Measurements from ENCODE around the gene HDAC4.
"Not testable (repeated sequence)": the region's sequence is repeated elsewhere in the genome, so short reads cannot be mapped to it uniquely, and the experiment has no call there.

The HDAC4 gene

DNA sequence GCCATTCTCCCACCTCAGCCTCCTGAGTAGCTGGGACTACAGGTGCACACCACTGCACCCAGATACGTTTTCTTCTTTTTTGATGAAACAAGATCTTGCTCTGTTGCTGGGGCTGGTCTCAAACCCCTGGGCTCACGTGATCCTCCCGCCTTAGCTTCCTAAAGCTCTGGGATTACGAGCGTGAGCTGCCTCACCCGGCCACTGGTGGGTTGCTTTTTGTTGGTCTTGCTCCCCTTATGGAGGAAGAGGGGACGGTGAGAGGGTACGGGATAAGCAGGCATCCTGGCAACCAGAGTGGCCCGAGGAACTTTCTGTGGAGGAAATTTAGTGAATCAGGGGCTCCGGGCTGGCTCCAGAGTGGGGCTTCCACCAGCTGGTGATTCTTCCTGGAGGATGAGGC is 222.3 kb downstream of the HDAC4 start:
- no peak for DNase-seq

DNA sequence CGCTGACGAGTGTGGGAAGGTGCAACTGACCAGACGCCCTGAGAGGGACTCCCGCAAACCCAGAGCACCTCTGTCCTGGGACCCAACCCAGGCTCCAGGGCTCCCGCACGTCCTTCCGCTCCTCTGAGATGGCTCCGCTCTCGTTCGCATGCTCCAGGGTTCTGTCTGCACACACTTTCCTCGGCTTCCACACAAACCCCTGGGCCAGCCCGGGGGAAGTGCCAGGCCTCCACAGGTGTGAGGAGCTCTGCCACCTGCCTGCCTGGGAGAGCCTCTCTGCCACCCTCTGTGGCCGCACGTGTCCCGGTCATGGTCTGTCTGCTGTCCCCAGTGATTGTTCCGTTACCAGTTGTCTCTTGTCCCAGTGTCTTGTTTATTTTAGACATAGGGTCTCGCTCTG is 222.9 kb downstream of the HDAC4 start:
- DNase-seq, result no peak

DNA sequence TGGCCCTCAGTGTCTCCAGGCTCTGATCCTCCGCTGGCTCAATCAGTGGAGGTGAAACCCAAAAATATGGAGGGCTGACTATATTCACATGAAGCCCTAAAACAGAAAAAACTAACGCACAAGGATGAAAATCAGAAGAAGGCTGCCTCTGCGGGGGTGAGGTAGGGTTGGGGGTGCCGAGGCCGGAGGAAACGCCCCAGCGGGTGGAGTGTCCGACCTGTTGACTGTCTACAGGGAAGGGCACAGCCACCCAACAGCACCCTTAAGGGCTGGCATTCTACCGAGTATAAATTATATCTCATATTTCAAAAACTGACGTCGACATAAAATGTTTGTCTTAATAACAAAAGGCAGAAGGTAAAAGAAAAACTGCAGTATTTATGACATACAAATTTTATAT is 223.5 kb downstream of the HDAC4 start:
- no peak for DNase-seq

DNA sequence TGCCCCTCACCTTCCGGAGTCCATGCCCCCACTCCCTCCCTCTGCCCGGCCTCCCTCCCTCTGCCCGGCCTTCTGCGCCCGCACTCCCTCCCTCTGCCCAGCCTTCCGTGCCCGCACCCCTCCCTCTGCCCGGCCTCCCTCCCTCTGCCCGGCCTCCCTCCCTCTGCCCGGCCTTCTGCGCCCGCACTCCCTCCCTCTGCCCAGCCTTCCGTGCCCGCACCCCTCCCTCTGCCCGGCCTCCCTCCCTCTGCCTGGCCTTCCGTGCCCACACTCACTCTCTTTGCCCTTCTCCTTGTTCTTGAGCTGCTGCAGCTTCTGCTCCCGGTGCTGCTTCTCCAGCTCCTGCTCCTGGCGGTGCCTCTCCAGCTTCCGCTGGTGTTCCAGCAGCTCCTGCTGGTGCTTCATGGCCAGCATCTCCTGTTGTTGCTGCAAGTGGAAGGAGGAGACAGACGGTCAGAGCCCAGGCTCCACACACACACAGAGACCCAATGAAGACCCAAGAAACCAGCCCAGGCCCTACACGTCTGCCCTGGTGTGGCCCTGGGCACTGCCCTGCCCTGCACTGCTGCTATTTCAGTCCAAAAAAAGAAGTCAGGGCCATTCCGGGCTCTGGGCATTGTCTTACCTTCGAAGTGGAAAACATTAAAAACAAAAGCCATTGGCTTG is 224.5 kb downstream of the HDAC4 start:
- not testable (repeated sequence) for DNase-seq

DNA sequence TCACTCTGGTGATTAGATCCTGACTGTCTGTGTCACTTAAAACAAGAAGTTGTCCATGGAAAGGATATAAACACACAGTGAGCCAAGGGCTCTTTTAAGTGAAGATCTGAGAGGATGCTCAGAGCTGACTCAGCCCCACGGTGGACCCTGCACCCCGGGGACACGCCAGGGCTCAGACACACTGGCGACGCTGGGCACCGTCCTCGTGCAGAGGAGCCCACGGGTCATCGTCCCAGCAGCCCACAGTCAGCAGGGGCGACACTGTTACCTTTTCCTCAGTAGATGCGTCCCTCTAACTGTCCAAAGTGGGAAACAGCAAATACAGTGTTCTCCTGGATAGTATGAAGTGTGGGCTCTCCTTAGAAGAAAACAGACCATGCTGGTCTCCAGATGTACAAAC is 225.6 kb downstream of the HDAC4 start:
- DNase-seq, result no peak

DNA sequence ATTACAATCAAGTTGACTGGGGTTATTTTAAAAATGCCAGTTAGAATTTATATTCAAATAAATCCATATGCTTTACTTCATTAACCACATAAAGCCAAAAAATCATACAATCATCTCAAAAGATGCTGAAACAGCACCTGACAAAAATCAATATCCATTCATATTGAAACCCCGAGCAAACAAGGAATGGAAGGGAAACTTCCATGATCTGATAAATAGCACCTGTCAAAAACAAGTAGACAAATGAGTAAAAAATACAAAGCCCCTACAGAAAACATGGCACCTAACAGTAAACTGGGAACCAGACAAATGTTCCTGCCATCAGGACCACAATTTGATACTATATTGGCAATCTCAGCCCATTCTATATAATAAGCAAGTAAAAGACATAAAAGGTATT is 227.5 kb downstream of the HDAC4 start:
- DNase-seq, result no peak

DNA sequence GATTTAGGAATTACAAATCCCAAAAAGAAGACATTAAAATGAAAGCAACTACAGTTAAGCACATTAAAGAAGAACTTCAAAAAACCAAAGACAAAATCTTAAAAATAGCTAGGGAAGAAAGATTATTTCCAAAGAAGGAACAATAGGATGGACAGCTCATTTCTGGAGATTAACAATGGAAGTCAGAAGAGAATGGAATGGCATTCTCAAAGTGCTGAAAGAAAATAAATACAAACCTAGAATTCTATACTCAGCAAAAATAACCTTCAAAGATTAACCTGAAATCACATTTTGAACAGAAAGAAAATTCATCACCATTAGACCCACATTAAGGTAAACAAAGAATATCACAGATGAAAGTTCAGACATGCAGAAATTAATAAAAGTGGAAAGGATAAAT is 229.2 kb downstream of the HDAC4 start:
- no peak for DNase-seq

DNA sequence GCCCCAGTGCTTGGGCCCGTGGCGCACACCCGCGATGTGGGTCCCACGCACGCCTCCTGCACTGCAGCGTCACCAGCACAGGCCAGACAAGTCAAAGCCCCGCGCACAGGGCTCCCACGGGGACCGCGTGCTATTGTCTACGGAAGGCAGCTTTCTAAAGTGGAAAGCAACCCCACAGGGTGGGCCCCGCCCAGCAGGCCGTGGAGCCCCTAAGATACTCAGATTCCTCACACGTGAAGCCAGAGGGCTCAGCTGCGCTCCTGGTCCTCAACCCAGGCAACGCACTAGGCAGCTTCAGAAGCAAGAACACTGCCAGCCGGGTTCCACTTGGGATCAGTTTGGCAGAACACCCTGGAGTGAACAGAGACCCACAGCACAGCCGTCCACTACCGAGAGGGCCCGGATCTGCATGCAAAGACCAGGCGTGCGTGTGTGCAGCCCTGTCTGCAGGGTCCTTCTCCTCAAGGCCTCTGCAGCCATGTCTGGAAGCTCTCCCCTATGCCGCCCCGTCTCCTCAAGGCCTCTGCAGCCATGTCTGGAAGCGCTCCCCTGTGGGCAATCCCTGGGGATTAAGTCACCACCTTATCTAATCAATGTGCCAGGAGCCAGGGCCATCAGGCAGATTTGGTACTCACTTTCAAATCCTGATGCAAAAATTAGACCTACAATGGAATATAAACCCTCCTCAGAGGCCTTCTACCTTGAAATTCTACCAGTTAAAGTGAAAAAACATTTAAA is 231.3 kb downstream of the HDAC4 start:
- DNase-seq, result no peak

DNA sequence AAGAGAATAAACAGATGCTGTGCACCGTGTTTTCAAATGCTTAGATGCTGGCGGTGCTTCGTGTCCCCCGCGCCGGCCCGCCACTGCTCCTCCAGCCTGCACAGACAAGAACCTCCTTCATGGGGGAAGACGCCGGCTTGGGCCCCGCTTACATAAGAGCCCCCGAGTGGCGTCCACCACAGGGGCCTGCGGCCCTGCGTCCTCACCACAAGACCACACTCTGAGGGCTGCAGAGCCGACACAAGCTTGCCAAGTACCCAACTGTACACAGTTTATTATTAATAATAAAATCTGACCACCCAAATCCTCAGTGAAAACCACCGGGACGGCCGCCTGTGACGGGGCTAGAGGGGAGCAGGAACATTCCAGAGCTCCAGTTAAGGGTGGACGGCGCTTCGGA is 232.2 kb downstream of the HDAC4 start:
- DNase-seq, result no peak

DNA sequence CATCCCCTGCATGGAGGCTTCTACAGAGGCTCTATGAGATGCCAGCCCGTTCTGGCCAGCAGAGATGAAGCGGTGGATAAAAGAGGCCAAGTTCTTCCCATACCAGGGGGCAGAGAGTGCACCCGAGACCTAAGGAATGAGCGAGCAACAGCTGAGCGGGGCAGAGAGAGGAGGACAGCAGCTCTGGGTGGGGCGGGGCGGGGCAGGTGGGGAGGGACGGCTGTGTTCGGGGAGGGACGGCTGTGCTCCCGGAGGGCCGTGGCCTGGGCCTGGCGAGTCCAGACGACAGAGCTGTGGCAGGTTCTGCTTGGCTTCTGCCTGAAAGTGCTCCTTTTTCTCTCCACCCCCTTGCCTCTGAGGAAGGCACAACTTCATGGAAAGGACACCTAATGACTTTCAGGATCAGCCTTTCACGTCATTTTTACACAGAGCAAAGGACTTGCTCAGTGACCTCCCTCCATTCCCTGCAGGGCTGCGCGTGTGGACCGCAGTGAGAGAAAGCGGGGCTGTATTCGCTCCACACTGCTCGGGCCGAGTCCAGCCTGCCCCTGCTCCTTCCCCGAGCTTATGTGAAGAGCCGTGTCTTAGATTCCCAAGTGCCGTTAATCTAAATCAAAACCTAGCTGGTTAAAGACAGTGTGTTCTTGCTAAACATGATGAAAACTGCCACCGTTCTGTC is 232.9 kb downstream of the HDAC4 start:
- DNase-seq, result no peak

DNA sequence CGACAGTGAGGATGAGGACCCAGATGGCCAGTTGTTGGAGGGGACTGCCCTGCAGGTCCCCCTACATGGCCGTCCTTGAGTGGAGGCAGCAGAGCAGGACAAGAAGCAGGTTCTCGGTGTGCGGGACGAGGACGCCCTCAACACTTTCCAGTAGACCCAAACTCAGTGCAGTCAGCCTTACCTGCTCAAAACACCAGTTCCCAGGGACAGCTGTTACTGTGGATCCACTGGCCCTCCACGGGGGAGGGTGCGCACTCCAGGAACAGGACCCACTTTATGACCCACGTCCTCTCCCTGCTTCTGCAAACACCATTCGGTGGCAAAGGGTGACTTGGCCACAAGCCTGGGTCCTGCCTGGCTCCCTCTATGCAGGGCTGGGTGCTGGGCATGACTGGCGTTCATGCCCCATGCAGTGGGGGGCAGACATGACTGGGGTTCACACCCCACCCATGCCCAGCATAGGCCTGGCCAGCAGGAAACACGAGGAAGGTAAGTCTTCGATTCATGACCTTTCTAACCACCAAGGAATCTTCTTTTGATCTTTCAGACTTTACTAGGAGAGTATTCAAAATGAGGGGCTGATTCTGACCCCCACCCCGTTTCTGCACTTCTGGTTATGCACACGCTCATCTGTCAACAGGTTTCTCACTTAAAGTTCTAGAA is 233.7 kb downstream of the HDAC4 start:
- no peak for DNase-seq

DNA sequence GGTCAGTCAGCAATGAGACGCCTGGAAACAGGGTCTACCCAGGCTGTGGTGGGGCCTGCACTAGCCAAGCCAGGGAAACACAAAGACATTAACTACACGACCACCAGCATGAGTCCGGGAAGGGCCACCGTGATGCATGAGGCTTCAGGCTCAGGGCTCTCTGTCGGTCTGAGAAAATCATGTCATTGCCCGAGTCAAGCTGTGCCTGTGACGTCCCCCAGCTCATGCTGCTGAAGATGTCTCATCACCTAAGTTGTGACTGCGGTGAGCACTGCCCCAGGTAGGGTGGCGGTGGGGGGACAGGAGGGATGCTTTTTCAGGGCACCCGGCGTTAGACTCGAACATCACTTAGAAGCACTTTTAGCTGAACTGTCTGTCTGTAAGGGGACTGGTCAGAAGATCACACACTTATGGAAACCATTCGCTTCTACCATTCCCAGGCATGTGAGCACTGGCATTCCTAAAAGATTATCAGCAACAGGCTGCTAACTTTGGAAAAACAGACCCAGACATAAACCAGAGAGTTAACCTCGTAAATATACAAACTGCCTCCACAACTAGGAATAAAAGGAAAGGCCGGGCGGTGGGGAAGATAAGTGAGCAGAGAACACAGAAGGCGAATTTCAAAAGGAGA is 234.5 kb downstream of the HDAC4 start:
- no peak for DNase-seq

DNA sequence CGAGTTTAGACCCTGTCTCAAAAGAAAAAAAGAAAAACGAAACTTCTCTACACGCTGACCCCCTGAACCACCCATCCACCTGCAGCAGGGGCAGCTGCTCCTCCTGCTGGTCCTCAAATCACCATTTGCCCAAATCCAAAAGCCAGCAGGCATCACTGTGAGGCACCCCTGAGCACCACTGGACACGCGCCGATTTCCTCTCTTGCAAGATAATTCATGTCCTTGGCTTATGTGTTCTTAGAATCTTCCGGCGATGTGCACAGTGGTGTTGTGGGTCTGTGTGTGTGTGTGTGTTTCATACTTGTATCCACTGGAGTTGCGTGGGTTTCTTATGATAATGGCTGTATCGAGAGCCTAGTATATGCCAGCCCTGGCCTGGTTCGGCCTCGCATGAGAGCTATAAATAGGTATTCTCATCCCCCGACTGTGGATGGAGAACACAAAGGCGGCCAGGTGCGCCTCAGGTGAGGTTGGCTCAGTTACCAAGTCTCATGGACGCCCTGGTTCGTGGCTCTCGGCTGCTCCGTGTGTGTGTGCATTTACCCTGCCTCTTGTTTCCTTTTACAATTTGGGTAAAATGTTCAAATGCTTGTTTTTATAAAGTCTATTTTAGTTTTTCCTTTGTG is 235.5 kb downstream of the HDAC4 start:
- no peak for DNase-seq

DNA sequence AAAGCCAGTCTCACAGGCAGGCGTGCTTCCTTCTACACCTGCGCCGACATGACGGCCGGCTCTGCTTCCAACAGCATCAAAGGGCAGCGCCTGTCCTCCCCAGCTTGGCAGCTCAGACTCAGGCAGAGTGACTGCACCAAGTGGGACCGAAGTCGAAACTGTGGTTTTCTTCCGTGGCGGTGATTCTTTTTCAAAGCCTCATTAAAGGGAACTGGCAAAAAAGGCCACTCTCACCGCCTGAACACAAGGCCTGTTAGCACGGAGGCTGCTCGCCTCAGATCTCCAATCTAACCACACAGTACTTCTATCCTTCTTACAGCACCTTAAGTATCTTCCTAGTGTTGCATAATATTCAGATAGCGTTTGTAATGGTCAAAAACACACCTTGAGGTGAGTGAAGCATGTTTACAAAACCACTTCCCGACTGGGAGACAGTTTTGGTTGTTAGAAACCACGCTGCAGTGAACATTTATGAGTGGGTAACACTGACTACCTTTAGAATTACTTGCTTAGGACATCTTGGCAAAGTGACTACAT is 236.4 kb downstream of the HDAC4 start:
- no peak for DNase-seq

DNA sequence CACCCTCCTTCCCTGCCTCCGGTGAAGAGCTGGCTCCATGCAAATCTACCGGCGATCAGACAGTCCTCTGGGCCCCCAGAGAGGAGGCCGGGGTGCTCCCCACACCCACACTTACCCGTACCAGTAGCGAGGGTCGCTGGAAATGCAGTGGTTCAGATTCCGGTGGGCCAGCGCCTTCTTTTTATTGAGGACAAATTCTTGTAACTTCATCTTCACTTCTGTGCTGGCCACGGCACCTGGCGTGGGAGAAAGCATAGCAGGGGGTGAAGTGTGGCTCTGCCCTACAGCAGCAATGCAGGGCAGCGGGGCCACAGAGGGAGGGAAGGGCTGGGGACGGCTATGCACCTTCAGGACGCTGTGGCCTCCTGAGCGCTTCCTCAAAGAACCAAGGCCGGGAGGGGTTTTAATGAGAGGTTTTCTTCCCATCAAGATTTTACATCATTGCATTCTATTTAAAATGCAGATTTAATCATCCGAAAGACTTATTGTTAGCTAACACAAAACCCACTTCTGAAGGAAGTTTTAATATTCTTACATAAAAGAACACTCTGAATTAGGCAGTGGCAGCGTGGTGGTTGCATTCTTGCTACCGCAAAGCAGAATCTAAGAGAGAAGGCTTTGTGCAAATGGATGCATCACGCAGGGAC is 237.0 kb downstream of the HDAC4 start:
- no peak for DNase-seq

DNA sequence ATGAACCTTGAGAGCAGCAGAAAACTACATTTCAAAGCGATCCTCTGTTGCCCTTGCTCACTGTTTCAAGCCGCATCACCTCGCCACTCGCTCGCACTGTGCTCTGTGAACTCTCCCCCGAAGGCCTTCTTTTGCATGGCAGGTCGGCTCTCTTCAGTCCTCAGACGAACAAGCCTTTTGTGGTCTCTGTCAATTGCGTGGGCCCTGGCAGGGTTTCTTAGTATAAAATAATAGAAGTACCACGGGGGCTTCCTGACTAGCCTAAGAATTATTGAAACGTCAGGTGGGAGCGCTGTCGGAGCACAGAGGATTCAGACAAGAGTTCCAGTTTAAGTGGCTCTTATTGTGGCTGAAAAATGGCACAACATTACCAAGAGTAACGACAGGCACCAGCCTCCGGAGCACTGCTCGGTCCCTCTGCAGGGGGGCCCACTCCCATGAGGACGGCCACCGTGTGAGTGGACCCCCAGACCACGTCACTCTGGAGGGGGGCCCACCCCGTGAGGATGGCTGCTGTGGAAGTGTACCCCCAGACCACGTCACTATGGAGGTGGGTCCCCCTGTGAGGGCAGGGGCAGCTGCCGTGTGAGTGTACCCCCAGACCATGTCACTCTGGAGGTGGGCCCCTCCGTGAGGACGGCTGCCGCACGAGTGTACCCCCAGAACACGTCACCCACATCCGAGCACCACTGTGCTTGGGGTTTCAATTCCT is 237.7 kb downstream of the HDAC4 start:
- no peak for DNase-seq

DNA sequence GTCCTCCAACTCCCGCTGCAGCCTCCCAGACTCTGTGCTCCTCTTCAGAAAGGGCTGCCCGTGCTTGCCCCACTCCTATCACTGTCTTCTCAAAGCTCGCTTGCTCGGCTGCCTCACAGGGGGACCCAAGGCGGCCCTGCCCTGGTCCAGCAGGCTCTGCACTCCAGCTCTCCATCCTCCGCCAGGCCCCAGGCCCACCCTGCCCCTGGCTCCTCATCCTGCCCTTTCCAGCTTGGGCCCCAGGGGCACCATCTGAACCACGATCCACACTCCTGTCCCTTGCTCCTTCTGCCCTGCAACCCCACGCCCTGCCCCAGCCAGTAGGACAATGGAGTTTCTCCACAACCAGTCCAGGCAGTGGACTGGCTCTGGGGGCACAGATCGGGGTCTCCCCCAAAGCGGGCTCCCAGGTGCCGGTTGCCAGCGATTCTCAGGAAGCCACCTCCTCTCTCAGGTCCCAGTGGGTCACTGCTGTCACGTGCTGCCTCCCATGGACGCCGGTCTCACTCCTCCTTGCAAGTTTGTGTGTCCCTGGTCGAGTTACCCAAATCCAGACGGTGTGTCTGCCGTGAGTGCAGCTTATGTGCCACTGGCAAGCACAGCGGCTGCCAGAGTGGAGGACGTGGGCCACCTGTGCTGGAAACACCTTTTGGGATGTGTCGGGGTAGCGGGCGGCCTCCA is 238.5 kb downstream of the HDAC4 start:
- no peak for DNase-seq

DNA sequence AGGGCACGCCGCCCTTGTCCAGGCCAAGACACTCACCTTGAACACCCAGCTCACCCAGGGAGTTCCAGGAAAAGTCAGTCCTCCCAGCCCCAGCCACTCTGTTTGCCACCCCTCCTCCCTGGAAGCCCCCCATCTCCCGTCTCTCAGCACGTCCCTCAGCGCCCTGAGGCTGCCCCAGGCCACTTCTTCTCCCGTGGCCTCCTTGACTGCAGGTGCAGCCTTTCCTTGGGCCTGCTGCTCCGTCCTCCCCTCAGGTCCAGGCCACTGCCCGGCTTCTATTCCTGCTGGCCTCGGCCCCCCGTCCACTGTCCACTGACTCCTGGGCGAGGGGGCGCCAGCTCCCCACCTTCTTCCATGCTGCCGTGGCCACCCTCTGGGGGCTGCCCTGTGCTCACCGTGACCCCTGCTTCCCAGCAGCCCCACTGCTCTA is 239.1 kb downstream of the HDAC4 start:
- no peak for DNase-seq

DNA sequence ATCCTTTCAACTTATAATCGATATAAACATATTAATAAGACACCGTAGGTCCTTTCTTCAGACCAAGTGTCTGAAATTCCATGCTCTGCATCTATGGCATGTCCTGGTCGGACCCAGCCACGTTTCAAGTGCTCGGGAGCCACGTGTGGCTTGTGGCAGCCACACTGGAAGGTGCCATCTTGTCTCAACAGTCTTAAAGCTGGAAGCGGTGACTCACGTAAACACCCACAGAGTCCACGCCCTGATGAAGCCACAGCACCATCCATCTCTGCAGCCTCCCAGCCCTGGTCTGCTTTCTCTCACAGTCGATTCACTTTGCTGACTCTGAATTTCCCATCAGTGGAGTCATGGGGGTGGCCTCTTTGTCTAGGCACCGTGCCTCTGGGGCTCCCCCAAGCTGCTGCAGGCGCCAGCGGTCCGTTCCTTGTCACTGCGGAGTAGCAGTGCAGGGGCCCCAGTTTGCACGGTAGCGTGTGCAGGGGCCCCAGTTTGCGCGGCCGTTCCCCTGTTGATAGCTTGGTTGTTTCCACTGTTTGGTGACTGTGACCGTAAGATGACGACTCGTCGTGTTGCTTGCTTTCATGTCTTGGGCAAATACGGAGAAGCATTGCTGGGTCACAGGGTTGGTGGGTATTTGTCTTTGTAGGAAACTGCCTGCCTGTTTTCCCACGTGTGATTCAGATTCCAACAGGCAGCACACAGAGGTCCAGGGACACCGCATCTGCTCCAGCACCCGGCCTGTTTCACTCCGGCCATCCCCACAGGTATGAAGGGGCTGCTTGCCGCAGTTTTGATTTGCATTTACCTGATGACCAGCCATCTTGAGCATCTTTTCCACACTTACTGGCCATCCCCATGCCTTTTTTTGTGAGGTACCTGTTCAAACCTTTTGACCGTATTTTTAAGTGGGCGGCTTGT is 240.3 kb downstream of the HDAC4 start:
- no peak for DNase-seq

Measured in stimulated activated CD4-positive, alpha-beta T cell treated with anti-CD3 and anti-CD28 coated beads, Interleukin-4, amount 100 ng/mL, for 1 hour (primary cell).